ENCODE measurements around the gene MSL1. TPM values are rescaled to one million over a fixed set of nuclear protein-coding genes. Genes with fewer than 3 reads are reported as not detected.

MSL1 gene
- total and polyA plus RNA-seq, 9 of the 15 experiments (the other 6 are each of a cell fraction or from before 2014, with no cell fraction given): 13.8 to 120 (median 61.9) TPM

GRCh38 chr17:40121181-40122135 lies at the start of gene MSL1 (continued):
- TF ChIP-seq CHD7 (IDR thresholded peaks at IDR 0.05; ENCODE audit: low read depth, low read length) (no peak), ZFP1 (CRISPR knock-in tag; IDR thresholded peaks at IDR 0.05) (no peak), POLR2AphosphoS5 (IDR thresholded peaks at IDR 0.05; ENCODE audit: control insufficient read depth, insufficient read depth, low read depth, low read length) (peak; percentile 49), GATAD2A (IDR thresholded peaks at IDR 0.05) (no peak), PHF8 (IDR thresholded peaks at IDR 0.05; ENCODE audit: borderline replicate concordance, low read length) (peak; percentile 46; the same call in 1 of the 2 replicates), ZNF239 (CRISPR knock-in tag; IDR thresholded peaks at IDR 0.05) (no peak), BRD9 (IDR thresholded peaks at IDR 0.05; ENCODE audit: low read depth, partially characterized antibody) (no peak), ZNF76 (CRISPR knock-in tag; IDR thresholded peaks at IDR 0.05; ENCODE audit: borderline replicate concordance) (no peak), HDAC8 (tag; IDR thresholded peaks at IDR 0.05) (no peak), MEIS2 (IDR thresholded peaks at IDR 0.05; ENCODE audit: partially characterized antibody) (peak; percentile 37), ETV6 (IDR thresholded peaks at IDR 0.05; ENCODE audit: borderline replicate concordance in 1 of 2, low read depth in 2 of 2, low read length in 1 of 2) (no peak), ETV6 (CRISPR knock-in tag; IDR thresholded peaks at IDR 0.05; ENCODE audit: borderline replicate concordance) (no peak), CEBPG (CRISPR knock-in tag; IDR thresholded peaks at IDR 0.05) (0 out of 2 replicates have a peak, but pooled peaks have one; percentile 15), CEBPG (tag; conservative IDR thresholded peaks at IDR 0.05 in 1 of 2, IDR thresholded peaks at IDR 0.05 in 1 of 2) (peak in 1 of 2 experiments; percentile 73; a peak in 3 of 4 replicates), KLF10 (CRISPR knock-in tag; IDR thresholded peaks at IDR 0.05) (no peak), HNRNPUL1 (IDR thresholded peaks at IDR 0.05; ENCODE audit: low read length) (no peak), CHD2 (IDR thresholded peaks at IDR 0.05; ENCODE audit: low read depth, low read length) (no peak)
